Stromal cell of bone marrow (primary cell): ENCODE data around the gene EXOC6B.

Source experiments
- DNase-seq: peaks from one replicate; pipeline ENCODE4 v3.0.0-alpha.2; 2012; ENCODE audit warnings: low read depth

Gene EXOC6B

GRCh38 chr2:72734432-72734831 is 91.4 kb downstream of the EXOC6B start:
- no peak for DNase-seq

DNA sequence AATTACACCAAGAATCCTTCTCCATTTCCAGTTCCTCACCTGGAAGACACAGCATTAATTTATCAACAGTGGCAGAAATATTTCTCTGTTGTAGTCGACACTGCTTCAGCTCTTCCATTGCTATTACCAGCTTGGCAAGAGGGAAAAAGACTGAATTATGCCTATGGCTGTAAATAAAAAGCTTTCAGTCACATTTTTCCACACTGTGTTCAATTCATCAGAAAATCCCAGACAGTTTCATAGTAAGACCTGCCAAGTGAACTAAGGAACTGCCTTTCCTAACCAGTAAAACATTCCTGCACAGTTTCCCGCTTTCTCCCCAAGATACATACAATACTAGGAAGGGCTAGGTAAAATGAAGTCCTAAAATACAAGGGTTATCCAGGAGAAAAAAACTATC is 94.7 kb downstream of the EXOC6B start:
- no peak for DNase-seq

DNA sequence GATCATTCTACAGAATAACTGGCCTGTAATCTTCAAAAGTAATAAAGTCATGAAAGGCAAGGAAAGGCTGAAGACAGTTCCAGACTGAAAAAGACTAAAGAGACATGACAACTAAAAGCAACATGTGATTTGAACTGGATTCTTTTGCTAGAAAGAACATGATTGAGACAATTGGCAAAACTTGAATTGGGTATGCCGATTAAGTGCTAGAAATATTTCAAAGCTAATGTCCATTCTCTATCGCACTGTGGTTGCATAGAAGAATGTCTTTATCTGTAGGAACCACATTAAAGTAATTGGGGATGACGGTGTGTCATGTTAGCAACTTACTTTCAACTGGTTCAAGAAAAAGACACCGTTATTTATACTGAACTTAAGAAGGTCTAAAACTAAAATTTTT is 98.5 kb downstream of the EXOC6B start:
- DNase-seq: no peak

DNA sequence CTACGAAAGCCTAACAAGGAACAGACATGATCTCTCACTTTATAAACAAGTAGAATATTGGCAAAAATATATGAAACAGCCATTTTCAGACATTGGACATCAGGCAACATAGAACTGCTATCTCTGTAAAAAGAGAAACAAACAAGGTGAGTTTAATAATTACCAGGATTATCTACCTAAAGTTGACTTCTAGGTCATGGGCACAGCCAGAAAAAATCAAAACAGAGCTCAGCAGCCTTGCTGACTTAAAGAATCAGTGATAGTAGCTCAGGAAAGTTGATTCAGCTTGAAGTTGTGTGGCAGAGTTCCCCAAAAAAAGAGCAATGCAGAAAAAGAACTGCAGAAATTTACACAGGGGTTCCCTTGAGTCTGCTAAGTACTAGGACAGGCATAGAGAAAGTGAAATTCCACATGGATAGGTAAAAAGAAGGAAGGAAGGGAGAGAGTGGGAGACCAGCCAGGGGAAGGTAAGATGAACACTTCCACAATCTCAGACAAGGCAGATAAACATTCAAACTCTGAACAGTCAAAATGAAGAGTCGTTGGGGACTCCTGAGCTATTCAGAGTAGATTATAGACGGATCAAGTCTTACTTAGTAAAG is 102.0 kb downstream of the EXOC6B start:
- no peak for DNase-seq

GRCh38 chr2:72722492-72723070 is 103.3 kb downstream of the EXOC6B start:
- DNase-seq: no peak

DNA sequence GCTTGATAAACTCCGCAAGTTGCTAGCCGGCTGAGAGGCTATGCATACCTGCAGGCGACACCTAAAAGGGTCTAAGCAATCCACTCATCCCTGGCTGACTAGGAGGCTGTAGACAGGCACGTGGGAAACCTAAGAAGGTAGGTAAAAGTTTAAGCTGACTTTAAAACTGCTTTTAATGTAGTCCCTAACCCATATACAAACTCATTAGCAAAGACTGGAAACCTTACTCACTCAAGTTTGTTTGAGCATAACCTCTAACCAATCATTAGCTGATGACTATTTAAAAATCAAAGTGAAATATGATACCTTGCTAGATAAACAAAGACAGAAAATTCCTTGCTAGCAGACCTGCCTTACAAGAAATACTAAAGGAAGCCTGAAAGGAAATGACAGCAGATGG is 106.4 kb downstream of the EXOC6B start:
- no peak for DNase-seq

DNA sequence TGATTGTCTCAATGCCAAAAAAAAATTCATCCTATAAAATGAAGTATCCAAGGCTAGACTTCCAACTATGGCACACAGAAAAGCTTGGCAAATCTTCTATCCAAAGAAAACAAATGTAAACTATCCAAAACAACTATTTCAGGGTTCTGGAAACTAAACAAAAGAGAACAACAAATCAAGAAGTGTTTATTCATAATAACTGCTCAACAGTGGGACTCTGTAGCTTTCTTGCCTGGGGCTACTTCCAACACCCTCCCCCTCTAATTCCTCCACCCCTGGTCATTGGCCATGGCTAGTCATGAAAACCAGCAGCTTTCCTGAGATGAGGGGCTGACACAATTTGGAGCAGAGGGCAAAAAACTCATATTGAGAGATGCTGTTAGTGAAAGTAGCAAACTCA is 107.0 kb downstream of the EXOC6B start:
- no peak for DNase-seq

GRCh38 chr2:72716601-72717000 is 109.2 kb downstream of the EXOC6B start:
- DNase-seq: no peak

DNA sequence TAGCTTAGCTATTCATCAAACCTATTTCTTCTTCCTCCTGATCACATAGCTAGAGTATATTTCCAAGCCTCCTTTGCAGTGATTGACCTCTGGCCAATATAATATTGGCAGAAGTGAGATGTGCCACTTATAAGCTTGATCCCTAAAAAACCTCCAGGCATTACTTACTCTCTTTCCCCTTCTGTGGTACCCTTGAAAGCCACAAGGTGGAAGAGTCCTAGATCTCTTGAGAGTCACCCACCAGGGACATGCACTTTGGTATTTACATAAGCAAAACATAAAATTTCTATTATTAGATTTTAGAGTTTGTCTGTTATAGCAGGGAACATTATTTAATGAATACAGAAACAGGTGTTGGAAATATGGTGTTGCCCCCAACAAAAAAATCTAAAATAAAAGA is 112.0 kb downstream of the EXOC6B start:
- DNase-seq: no peak

DNA sequence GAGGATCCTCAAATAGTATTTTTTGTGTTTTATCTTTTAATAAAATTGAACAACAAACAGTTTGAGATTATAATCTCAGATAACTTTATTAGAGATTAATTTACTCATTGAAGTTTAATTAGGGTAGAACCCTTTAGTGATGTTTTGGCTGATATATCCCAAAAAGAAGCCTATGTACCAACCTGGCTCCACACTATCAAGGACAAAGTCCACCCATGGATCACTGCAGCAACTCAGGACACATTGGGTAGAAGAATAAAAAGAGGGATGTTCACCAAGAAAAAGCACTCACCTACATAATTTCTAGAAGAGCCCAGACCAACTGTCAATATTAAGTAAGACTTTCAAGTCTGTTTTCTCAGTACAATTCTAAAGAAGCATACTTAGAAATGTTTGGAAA is 112.9 kb downstream of the EXOC6B start:
- DNase-seq: no peak

DNA sequence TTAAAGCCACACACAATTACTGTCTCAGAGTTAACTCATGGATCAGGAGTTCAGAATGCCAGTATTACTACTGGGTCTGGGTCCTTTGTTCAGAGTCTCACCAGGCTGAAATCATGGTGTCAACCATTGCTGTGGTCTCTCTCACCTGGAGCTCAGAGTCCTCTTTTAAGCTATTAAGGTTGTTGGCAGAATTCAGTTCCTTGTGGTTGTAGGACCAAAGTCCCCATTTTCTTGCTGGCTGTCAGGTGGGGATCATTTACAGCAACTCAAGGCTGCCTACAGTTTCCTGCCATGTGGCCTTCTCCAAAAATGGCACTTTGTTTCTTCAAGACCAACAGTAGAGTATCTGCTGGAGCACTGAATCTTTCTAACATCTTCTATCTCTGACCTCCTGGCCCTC is 113.5 kb downstream of the EXOC6B start:
- DNase-seq: no peak

GRCh38 chr2:72710418-72711152 is 115.2 kb downstream of the EXOC6B start:
- DNase-seq: no peak

- no peak for DNase-seq
Measured at GRCh38 chr2:72708236-72708635, 117.6 kb downstream of the EXOC6B start.

- DNase-seq: no peak
Measured at GRCh38 chr2:72698300-72698699, 127.5 kb downstream of the EXOC6B start.

- no peak for DNase-seq
Measured at GRCh38 chr2:72696559-72696958, 129.3 kb downstream of the EXOC6B start.

DNA sequence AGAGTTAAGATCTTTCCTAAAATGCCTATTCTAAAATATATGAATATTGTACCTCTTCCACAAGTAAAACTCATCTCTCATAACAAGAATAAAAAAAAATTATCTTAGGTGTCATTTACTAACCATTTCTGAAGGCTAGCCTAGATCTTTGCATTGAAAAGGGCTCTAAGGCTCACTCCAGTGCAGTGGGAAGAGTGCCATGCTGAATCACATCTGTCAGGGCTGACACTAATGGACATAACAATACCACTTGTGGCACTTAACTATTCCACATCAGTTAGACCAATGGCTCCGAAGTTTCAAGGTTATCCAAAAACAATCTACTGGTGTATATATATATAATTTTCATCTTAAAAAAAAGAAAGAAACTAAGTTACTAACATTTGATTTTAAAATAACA is 130.2 kb downstream of the EXOC6B start:
- DNase-seq: no peak

GRCh38 chr2:72694715-72695496 is 130.9 kb downstream of the EXOC6B start:
- DNase-seq: peak; percentile 23

DNA sequence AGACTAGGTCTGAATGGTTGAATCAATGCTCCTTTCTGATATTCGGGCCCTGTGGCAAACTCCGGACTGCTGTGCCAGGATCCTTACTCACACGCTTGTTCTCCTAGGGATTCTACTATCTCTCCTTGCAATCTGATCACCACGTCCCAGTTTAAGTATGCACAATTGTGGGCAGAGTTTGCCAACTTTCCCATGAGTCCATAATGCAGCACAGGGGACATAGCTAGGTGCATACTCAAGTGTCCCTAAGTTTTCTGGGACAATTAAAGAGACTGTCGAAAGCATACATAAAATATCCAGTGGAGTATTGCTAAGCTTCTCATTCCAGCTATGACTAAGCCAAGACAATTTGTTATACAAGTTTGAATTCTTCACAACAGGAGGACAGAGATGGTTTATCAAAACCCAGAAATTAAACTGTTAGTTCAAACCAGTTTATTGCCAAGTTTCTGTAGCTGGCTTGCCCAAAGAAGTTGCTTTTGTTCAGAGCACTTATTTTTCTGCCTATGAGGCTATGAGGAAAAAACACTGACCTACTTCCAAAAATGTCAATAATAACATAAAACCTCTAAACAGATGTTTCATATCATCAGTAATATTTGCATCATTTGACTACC is 136.1 kb downstream of the EXOC6B start:
- no peak for DNase-seq

DNA sequence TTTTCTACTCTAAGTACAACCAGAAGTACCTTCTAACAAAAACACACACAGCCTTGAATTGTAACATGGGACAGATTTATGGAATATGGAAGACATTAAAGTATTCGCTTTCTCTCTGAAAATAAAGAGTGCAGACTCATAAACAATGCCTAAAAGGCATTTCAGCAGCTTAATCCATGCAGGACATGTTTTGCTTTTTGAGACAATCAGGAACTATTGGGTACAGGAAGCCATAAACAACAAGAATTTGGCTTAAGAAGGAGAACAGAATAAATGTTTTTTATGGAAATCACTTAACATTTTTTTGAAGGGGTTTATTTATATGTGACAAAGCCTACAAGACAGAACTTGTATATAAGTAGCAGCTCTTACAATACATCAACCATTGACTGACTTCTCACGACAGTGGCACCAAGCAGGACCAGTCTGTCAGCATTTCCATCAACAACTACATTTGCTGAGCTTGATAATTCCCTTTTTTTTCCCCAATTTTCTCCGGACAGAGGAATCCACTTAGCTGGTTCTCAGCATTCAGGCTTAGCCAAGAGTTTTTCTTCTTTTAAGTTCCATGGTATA is 140.1 kb downstream of the EXOC6B start:
- no peak for DNase-seq

DNA sequence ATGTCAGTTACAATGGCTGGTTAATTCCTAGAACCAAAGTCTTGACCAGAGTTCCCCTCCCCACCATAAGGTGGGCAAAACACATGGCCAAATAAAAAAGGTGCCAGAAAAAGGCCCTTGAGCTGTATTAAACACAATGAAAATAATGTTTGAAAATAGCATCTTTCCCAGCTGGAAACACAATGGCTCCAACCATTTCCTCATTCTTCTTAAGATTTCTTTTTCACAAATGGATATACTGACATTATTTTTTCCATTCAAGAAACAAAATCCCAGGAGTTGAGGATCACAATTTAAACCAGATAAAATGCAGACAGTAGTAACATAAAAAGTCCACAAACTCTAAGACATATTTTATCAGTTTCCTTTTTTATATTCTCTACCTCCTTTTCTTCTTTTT is 143.8 kb downstream of the EXOC6B start:
- no peak for DNase-seq

- no peak for DNase-seq
Measured at GRCh38 chr2:72681016-72681995, 144.5 kb downstream of the EXOC6B start.
